H1 (cell line): Measurements from ENCODE around the gene OPCML. TPM values are rescaled to one million over a fixed set of nuclear protein-coding genes. Genes with fewer than 3 reads are reported as not detected.

Experiments used
- CTCF ChIA-PET: fragments of 300-600 bp; sonication (Branson Sonifier 250); formaldehyde crosslinking; loops from one replicate; lab custom pipeline; 2021; ENCODE audit not compliant: partially characterized antibody; lab: Charles Lee
- POLR2A ChIA-PET: fragments of 300-600 bp; sonication (Branson Sonifier 250); formaldehyde crosslinking; loops from one replicate; lab custom pipeline; 2021; ENCODE audit warnings: inconsistent platforms; ENCODE audit not compliant: partially characterized antibody; lab: Charles Lee
- DNase-seq, 2 experiments: peaks; one replicate each; pipeline versions ENCODE4 v3.0.0 to v3.0.0-alpha.2; 2010 to 2022; ENCODE audit warnings: low spot score in 2 of 2, low read depth in 1 of 2, mixed read lengths in 1 of 2
- FAIRE-seq: peaks from 2 replicates; lab custom pipeline; 2011; peaks lifted over from hg19 to GRCh38; lab: Jason Lieb, UNC
- H2AFZ ChIP-seq: 2 replicates; pipeline ENCODE4 v1.8.1; 2012; ENCODE audit warnings: low read length, inconsistent platforms
- H2AK5ac ChIP-seq: 2 replicates; pipeline ENCODE4 v1.6.1; 2013; ENCODE audit warnings: low read depth, low read length
- H2BK120ac ChIP-seq: replicated peaks from 2 replicates; pipeline ENCODE3; 2013; ENCODE audit warnings: low read depth, low read length, inconsistent platforms
- H2BK12ac ChIP-seq: 2 replicates; pipeline ENCODE4 v1.6.1; 2013; ENCODE audit warnings: low read depth, low read length
- H2BK15ac ChIP-seq: 2 replicates; pipeline ENCODE4 v1.6.1; 2013; ENCODE audit warnings: low read length
- H2BK20ac ChIP-seq: 2 replicates; pipeline ENCODE4 v1.6.1; 2013; ENCODE audit warnings: low read length
- H2BK5ac ChIP-seq: 2 replicates; pipeline ENCODE4 v1.6.1; 2013; ENCODE audit warnings: low read depth, low read length
- H3K14ac ChIP-seq: 2 replicates; pipeline ENCODE4 v1.6.1; 2013; ENCODE audit warnings: inconsistent platforms; ENCODE audit not compliant: insufficient read length
- H3K18ac ChIP-seq: 2 replicates; pipeline ENCODE4 v1.6.1; 2013; ENCODE audit warnings: low read length; ENCODE audit errors: extremely low read depth
- H3K23ac ChIP-seq: 2 replicates; pipeline ENCODE4 v1.6.1; 2013; ENCODE audit warnings: inconsistent platforms; ENCODE audit not compliant: insufficient read length
- H3K23me2 ChIP-seq: 2 replicates; pipeline ENCODE4 v1.6.1; 2013; ENCODE audit warnings: low read depth, low read length
- H3K27ac ChIP-seq: 2 replicates; pipeline ENCODE4 v1.6.1; 2011; ENCODE audit warnings: low read depth, low read length, inconsistent platforms
- H3K27me3 ChIP-seq, 4 experiments: replicated peaks in 1 of 4; 1 replicate in 1 of 4; 2 replicates in 3 of 4; pipeline versions ENCODE4 v1.6.1 to v1.8.1; 2011 to 2013; ENCODE audit warnings: low read length in 3 of 4, mild to moderate bottlenecking in 3 of 4, inconsistent platforms in 2 of 4, mixed read lengths in 2 of 4, moderate library complexity in 1 of 4; ENCODE audit not compliant: control insufficient read depth in 3 of 4, insufficient read depth in 3 of 4; ENCODE audit errors: extremely low read depth in 1 of 4
- H3K36me3 ChIP-seq, 4 experiments: 2 replicates each; pipeline versions ENCODE4 v1.6.1 to v1.8.1; 2011 to 2013; ENCODE audit warnings: mild to moderate bottlenecking in 4 of 4, low read length in 3 of 4, moderate library complexity in 2 of 4, control low read depth in 1 of 4, inconsistent platforms in 1 of 4; ENCODE audit not compliant: insufficient read depth in 4 of 4, control insufficient read depth in 2 of 4
- H3K4ac ChIP-seq: replicated peaks from 2 replicates; pipeline ENCODE3; 2013; ENCODE audit warnings: low read length, low read depth, mixed read lengths, inconsistent platforms; ENCODE audit not compliant: insufficient read length
- H3K4me1 ChIP-seq, 4 experiments: replicated peaks in 1 of 4; 1 replicate in 1 of 4; 2 replicates in 3 of 4; pipeline versions ENCODE4 v1.6.1 to v1.8.1; 2011 to 2013; ENCODE audit warnings: low read length in 3 of 4, inconsistent platforms in 2 of 4, mixed read lengths in 1 of 4; ENCODE audit not compliant: insufficient read depth in 4 of 4, control insufficient read depth in 3 of 4
- H3K4me2 ChIP-seq, 2 experiments: 2 replicates each; pipeline versions ENCODE4 v1.6.1 to v1.8.1; 2011 to 2013; ENCODE audit warnings: low read depth in 2 of 2, low read length in 2 of 2, control low read depth in 1 of 2, inconsistent platforms in 1 of 2, mild to moderate bottlenecking in 1 of 2; ENCODE audit not compliant: insufficient read depth in 1 of 2
- H3K4me3 ChIP-seq, 4 experiments: fragments of 200-600, 300-600 bp in 1 of 4; sonication (generic), shearing (Covaris generic), sonication (Bioruptor Twin) in 1 of 4; 2 replicates each; pipeline versions ENCODE4 v1.5.1 to v1.8.1; 2011 to 2016; ENCODE audit warnings: low read length in 4 of 4, low read depth in 3 of 4, control low read depth in 2 of 4, inconsistent platforms in 2 of 4, mild to moderate bottlenecking in 2 of 4, mixed read lengths in 1 of 4, moderate library complexity in 1 of 4; ENCODE audit not compliant: insufficient read depth in 2 of 4; ENCODE audit errors: extremely low read depth in 1 of 4
- H3K56ac ChIP-seq: replicated peaks from 2 replicates; pipeline ENCODE3; 2013; ENCODE audit warnings: low read depth, mild to moderate bottlenecking, mixed read lengths, low read length, inconsistent platforms; ENCODE audit not compliant: insufficient read length
- H3K79me1 ChIP-seq: 2 replicates; pipeline ENCODE4 v1.6.1; 2013; ENCODE audit warnings: low read depth, low read length, control low read depth
- H3K79me2 ChIP-seq, 2 experiments: 2 replicates each; pipeline versions ENCODE4 v1.6.1 to v1.8.1; 2012 to 2013; ENCODE audit warnings: low read length in 2 of 2, mild to moderate bottlenecking in 2 of 2, inconsistent platforms in 1 of 2; ENCODE audit not compliant: insufficient read depth in 2 of 2, control insufficient read depth in 1 of 2
- H3K9ac ChIP-seq, 4 experiments: replicated peaks in 1 of 4; 1 replicate in 1 of 4; 2 replicates in 3 of 4; pipeline versions ENCODE4 v1.6.1 to v1.8.1; 2011 to 2013; ENCODE audit warnings: low read depth in 3 of 4, low read length in 3 of 4, control low read depth in 2 of 4, mild to moderate bottlenecking in 2 of 4, moderate library complexity in 2 of 4, inconsistent platforms in 1 of 4; ENCODE audit errors: extremely low read depth in 1 of 4
- H3K9me3 ChIP-seq, 2 experiments: 2 replicates each; pipeline versions ENCODE4 v1.6.1 to v1.8.1; 2012 to 2013; ENCODE audit warnings: mild to moderate bottlenecking in 2 of 2, moderate library complexity in 2 of 2, control low read depth in 1 of 2, inconsistent platforms in 1 of 2, low read depth in 1 of 2, low read length in 1 of 2, mixed read lengths in 1 of 2; ENCODE audit not compliant: insufficient read depth in 2 of 2
- H4K20me1 ChIP-seq, 2 experiments: replicated peaks in 1 of 2; 2 replicates each; pipeline versions ENCODE3 to v1.8.1; 2011 to 2013; ENCODE audit warnings: inconsistent platforms in 2 of 2, low read length in 2 of 2, mild to moderate bottlenecking in 1 of 2; ENCODE audit not compliant: insufficient read depth in 2 of 2, control insufficient read depth in 1 of 2
- H4K5ac ChIP-seq: 2 replicates; pipeline ENCODE4 v1.6.1; 2013; ENCODE audit warnings: low read length, low read depth, mixed read lengths, inconsistent platforms; ENCODE audit not compliant: insufficient read length
- H4K8ac ChIP-seq: 2 replicates; pipeline ENCODE4 v1.8.0; 2013; ENCODE audit warnings: mild to moderate bottlenecking, moderate library complexity, low read length, inconsistent platforms; ENCODE audit not compliant: insufficient read depth; ENCODE audit errors: extremely low read depth
- H4K91ac ChIP-seq: replicated peaks from 2 replicates; pipeline ENCODE3; 2013; ENCODE audit warnings: low read length, mixed read lengths, inconsistent platforms; ENCODE audit not compliant: insufficient read length
- BCL11A ChIP-seq, 2 experiments: IDR thresholded peaks; one replicate each; pipeline ENCODE4 v1.6.1; 2011; ENCODE audit warnings: low read depth in 2 of 2, low read length in 2 of 2, mild to moderate bottlenecking in 2 of 2
- HDAC2 ChIP-seq, 2 experiments: fragments of 300-600 bp in 1 of 2; sonication (generic) in 1 of 2; IDR thresholded peaks; 2 replicates each; pipeline ENCODE4 v1.6.1; 2011 to 2012; ENCODE audit warnings: low read depth in 2 of 2, low read length in 2 of 2, mild to moderate bottlenecking in 2 of 2, moderate library complexity in 2 of 2, borderline replicate concordance in 1 of 2, inconsistent platforms in 1 of 2
- TAF1 ChIP-seq: IDR thresholded peaks from 2 replicates; pipeline ENCODE4 v1.6.1; 2011; ENCODE audit warnings: mild to moderate bottlenecking, low read depth, low read length
- YY1 ChIP-seq: IDR thresholded peaks from 2 replicates; pipeline ENCODE4 v1.6.1; 2011; ENCODE audit warnings: low read depth, mild to moderate bottlenecking, low read length
- WGBS, 2 experiments: shearing (Covaris generic) in 1 of 2; methylation state at CpG; one replicate each; pipeline versions ENCODE4 v1.1.6 to v1.1.7; 2013 to 2015; ENCODE audit warnings: low lambda C conversion rate in 2 of 2, mixed read lengths in 2 of 2, inconsistent platforms in 1 of 2, low coverage in 1 of 2, missing lambda C conversion rate in 1 of 2; ENCODE audit not compliant: insufficient replicate concordance in 2 of 2, insufficient coverage in 1 of 2, insufficient read length in 1 of 2; ENCODE audit errors: extremely low coverage in 1 of 2, missing lambda C conversion rate in 1 of 2; 5-methylcytosine and 5-hydroxymethylcytosine counted together
- polyA plus RNA-seq, 7 experiments: library from polyadenylated mRNA; depleted of rRNA in 3 of 7; stranded (reverse) in 5 of 7; unstranded in 2 of 7; fragments of >200 nt in 5 of 7; fragments of 200-250 nt in 2 of 7; gene quantifications; 1 replicate in 5 of 7; 2 replicates in 1 of 7; 4 replicates in 1 of 7; pipeline versions ENCODE4 v1.2.1 to v1.2.3, GENCODE V29; 2011 to 2013; ENCODE audit warnings: missing spikeins in 2 of 7, mixed read lengths in 2 of 7
- total RNA-seq: library from RNA; stranded (reverse); fragmentation: NEBNext Ultra II Directional; extraction: Animal tissue kit (Norgen Biotek cat#: 25700); gene quantifications from 2 replicates; pipeline ENCODE4 v1.2.1, GENCODE V29; 2021

Gene OPCML
- total and polyA plus RNA-seq, 2 of the 8 experiments (the other 6 are each of a cell fraction or from before 2014, with no cell fraction given) = 2.3 to 3.1 TPM

DNA sequence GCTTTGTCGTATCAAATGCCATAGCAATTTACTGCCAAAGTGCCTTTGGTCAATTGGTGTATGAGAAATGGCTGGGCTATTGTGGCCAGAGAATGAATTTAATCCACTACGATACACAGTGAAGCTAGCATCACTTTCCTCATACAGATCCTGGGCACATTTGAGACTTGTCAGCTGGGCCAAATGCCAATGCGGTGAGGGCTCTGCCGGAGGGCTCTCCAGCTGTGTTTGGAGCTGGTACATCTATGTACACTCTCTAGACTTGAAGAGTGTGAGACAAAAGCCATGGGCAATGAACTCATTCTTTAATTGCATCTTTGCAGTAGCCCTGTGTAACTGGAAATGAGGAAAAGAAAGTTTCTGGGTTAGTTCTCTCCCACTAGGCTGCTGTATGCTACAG lies 1109.0 kb downstream of the OPCML start:
- TF ChIP-seq YY1 (no peak), TAF1 (no peak), BCL11A (IDR thresholded peaks at IDR 0.05; ENCODE audit: low read depth in 2 of 2, low read length in 2 of 2) (no peak), HDAC2 (IDR thresholded peaks at IDR 0.05; ENCODE audit: borderline replicate concordance in 1 of 2, low read depth in 2 of 2, low read length in 2 of 2) (no peak)
- H2BK5ac ChIP-seq = no peak overlapping the region
- no peak overlapping the region for H3K27ac ChIP-seq
- CTCF ChIA-PET = interaction anchor here (0.9 kb wide), 1 partner anchor 518 kb away, joined by 3 read pairs; no protein-coding TSS in a partner anchor
- no peak overlapping the region for H3K56ac ChIP-seq
- no peak overlapping the region for H2BK12ac ChIP-seq
- H3K23me2 ChIP-seq = no peaks in the 10 kb centered on the region
- no peaks in the 10 kb centered on the region for H4K20me1 ChIP-seq
- H3K4me2 ChIP-seq = no peak overlapping the region
- no peak overlapping the region for H3K9ac ChIP-seq
- no peak overlapping the region for H2AFZ ChIP-seq
- H3K27me3 ChIP-seq = no peaks in the 10 kb centered on the region
- no peak overlapping the region for H2AK5ac ChIP-seq
- H3K9me3 ChIP-seq = no peaks in the 10 kb centered on the region
- H4K5ac ChIP-seq = no peak overlapping the region
- no peak overlapping the region for H3K14ac ChIP-seq
- no peak overlapping the region for H3K23ac ChIP-seq
- no peak overlapping the region for H2BK120ac ChIP-seq
- no peak overlapping the region for H3K4me3 ChIP-seq
- H3K36me3 ChIP-seq = no peaks in the 10 kb centered on the region
- no peak for DNase-seq
- no peaks in the 10 kb centered on the region for H3K79me2 ChIP-seq
- no peak overlapping the region for H2BK15ac ChIP-seq
- no peaks in the 10 kb centered on the region for H3K79me1 ChIP-seq
- FAIRE-seq = no peak
- no peak overlapping the region for H3K18ac ChIP-seq
- POLR2A ChIA-PET = no interaction called here
- no peak overlapping the region for H4K91ac ChIP-seq
- no peak overlapping the region for H3K4ac ChIP-seq
- 97% methylated on average over 4 of the region's 4 CpGs; no CpG with 5 or more reads in 1 of the 2 experiments for whole genome bisulfite sequencing, 2 experiments
- H3K4me1 ChIP-seq = peaks cover 0 to 3% (median 0%) of the 10 kb centered on the region in 4 experiments; a peak in 2 of 7 replicates
- no peak overlapping the region for H2BK20ac ChIP-seq
- H4K8ac ChIP-seq = no peak overlapping the region
